HG02970 (cell line): ENCODE results near the gene RNF220.

Experiments used
- ATAC-seq: cut with Tn5 transposase; IDR thresholded peaks from one replicate; pipeline ENCODE4 v1.9.1; 2021; ENCODE audit warnings: mild to moderate bottlenecking, moderate library complexity, moderate number of reproducible peaks; ENCODE audit not compliant: unreplicated experiment, low FRiP score

RNF220 gene

GRCh38 chr1:44670751-44671640 is 265.9 kb downstream of the RNF220 start:
- ATAC-seq, result no peak

DNA sequence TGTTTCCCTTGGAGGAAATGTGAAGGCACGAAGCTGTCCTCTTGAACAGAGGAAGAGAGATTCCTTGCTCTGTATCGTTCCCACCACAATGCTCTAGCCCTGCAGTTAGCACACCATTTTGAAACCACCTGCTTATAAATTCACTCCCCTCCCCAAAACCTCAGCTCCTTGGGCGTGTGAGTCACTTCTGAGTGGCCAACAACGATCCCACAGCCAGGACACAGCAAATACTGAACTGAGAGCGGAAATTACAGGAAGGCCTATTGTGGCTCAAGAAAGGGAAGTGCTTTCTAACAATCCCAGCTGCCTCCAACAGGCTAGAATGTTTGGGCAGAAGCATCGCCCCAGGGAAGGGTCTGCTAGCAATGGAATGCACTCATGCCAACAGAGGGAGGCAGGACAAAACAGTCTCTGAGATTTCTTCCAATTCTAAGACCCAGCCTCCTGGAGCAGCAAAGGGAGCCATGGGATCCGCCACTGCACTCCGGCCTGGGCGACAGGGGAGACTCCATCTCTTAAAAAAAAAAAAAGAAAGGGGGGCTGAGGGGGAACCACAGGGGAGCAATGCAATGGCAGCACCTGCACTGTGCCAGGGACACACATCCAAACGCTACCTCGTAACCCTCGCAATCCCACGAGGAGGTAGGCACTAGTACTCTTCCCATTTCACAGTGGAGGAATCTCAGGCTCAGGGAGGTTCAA is 267.4 kb downstream of the RNF220 start:
- no peak for ATAC-seq

- no peak for ATAC-seq
Measured at GRCh38 chr1:44672961-44673674, 268.1 kb downstream of the RNF220 start.

DNA sequence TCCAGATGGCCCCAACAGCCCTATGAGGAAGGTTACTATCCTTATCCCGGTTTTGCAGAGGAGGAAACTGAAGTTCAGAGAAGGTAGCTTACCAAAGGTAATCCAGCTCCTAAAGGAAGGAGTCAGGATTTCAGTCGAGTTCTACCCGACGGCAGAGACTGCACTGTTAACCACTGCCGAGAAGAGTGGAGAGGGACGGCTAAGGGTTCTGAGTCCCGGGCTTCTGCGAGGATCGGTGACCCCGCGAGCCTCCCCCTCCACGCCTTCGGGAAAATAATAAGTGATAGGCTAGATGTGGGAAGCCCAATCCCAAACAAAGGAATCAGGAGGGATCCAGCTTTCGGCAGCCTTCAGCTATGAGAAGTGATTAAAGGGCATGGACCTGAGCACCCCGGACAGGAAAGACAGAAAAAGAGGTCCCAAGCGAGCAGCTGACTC is 268.6 kb downstream of the RNF220 start:
- no peak for ATAC-seq

DNA sequence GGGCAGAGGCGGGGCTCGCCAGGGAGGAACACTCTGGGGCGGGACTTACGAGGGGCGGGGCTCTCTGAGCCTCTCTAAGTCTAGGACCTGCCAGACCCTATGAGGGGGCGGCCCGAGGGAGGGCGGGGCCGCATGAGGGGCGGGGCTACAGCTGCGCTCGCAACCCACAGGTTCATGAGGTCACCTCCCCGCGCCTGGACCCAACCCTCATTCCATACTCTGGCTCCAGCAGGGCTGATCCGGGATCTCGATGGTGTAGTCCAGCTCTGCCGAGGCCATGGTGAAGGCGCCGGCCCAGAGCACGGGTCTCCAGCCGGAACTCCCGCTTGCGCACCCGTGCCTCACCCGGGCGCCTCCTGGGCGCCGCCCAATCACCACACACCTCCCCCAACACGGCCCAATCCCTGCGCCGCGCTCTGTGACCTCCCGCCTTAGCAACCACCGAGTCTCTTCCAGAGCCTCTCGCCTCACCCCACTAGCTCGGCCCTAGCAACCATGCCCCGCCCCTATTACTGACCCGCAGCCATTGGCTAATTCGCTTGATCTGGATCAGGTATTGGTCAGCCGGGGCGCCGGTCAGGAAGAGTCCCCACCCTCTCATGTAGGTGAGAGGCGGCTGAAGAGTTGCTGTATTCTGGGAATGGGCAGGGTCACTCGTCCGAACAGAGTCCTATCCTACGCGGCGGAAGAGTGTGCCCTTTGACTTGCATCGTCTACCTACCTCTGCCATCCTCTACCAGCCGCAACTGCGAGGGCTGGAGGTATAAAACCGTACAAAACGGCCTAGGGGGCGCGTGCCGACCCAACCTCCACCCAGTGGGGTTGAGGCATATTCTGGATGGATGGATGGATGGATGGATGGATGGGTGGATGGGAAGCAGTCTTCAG is 269.3 kb downstream of the RNF220 start, which contains the start of the genes ARMH1 and TMEM53:
Gene ARMH1 (plus strand): TSS at position 602 of the 888 bp plus-strand sequence. CDS start 14,984 bp downstream, outside the sequence.
Gene TMEM53 (minus strand): TSS at position 369 of the 888 bp plus-strand sequence. CDS start 90 bp downstream, at position 279.
- ATAC-seq, result peak; percentile 91

DNA sequence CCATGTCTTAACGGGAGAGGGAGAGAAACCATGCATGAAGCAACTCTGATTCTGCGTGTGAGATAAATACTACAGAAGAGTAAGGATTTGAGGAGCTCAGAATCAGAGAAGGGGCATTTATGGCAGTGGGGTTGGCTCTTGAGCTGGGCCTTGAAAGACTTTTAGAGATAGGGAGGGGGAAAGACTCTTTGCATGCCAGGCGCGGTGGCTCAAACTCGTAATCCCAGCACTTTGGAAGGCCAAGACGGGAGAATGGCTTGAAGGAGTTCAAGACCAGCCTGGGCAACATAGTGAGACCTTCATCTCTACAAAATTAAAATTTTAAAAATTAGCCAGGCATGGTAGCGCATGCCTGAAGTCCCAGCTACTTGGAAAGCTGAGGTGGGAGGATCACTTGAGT is 270.1 kb downstream of the RNF220 start:
- no peak for ATAC-seq

GRCh38 chr1:44676484-44677200 is 271.6 kb downstream of the RNF220 start:
- ATAC-seq, result no peak

- no peak for ATAC-seq
Measured at GRCh38 chr1:44677201-44677766, 272.2 kb downstream of the RNF220 start.

DNA sequence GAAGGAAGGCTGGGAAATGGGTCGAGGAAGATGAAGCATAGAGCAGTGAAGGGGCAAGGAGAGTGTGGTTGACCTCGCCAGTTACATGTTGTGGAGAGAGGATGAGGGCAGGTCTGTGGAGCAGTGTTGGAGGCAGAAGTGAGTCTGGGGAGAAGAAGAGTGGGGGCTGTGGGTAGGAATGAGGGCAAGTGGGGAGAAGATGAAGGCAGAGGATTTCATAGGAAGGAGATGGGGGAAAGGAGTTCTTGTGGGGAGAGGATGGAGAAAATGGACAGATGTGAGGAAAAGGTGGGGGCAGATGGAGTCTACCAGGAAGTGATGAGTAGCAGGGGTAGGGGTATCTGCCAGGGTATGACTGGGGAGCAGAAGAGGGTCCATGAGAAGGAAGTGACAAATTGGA is 273.1 kb downstream of the RNF220 start:
- ATAC-seq, result no peak

DNA sequence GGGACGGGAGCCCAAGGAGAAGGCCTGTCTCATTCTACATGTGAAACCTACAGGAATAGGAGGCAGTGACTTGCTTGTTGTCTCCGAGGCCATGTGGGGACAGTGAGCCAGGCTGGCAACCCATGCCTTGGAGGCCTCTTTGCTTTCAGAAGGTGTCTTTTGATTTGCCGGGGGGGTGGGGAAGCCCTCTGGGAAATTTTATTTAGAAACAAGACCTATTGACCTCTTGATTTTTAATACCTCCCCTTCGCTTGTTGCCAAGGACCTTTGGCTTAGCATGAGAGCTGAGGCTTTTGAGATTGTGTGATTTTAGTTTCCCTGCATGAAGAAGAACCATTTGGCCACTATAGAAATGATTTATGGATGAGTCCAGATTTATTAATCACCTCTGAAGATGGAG is 273.6 kb downstream of the RNF220 start:
- ATAC-seq, result no peak

DNA sequence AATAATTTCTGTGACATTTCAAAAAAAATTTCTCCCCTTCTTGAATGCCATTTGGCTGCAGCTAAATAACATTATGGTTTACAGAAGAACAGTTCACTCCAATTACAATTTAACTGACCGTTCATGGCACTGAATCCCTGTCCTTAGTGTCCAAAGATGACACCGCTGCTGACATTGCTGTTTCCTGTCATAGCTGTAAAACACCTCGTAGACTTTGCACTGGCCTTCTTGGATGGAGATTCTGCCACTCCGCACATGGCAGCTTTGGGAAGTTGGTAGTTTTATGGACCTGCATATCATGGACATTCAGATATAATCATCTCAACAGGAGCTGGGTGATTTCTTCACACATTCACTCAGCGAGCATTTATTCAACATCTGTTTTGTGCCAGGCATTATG is 274.4 kb downstream of the RNF220 start:
- ATAC-seq, result no peak

- ATAC-seq, result no peak
Measured at GRCh38 chr1:44681905-44682882, 277.1 kb downstream of the RNF220 start.

GRCh38 chr1:44682883-44683265 is 277.8 kb downstream of the RNF220 start:
- ATAC-seq, result no peak

- no peak for ATAC-seq
Measured at GRCh38 chr1:44684525-44684924, 279.5 kb downstream of the RNF220 start.

- no peak for ATAC-seq
Measured at GRCh38 chr1:44685218-44685617, 280.2 kb downstream of the RNF220 start.

GRCh38 chr1:44685881-44686280 is 280.8 kb downstream of the RNF220 start:
- no peak for ATAC-seq

DNA sequence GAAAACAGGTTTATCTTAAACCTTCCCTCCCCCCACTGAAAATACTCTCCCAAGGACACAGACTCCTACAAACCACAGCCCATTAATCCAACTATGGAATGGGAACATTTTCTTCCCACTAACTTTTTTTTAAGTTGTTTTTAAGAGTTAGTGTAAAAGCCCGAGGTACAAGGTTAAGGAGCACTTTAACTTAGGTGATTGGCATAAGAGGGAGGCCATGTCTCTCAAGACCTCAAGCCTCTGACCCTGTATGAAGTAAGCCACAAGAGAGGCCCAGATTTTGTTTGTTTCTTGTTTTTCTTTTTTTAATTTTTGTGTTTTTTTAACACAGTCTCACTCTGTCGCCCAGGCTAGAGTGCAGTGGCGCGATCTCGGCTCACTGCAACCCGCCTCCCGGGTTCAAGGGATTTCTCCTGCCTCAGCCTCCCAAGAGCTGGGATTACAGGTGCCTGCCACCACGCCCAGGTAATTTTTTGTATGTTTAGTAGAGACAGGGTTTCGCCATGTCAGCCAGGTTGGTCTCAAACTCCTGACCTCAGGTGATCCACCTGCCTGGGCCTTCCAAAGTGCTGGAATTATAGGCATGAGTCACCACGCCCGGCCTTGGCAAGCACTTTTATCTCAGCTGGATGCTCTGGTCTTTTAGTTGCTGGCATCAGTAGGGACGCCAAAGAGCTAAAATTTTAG is 283.8 kb downstream of the RNF220 start:
- no peak for ATAC-seq
